Measurements from ENCODE around the gene PAFAH1B2.
"Not testable (repeated sequence)": the region's sequence is repeated elsewhere in the genome, so short reads cannot be mapped to it uniquely, and the experiment has no call there.

The PAFAH1B2 gene

GRCh38 chr11:117143871-117144476 is at the start of gene PAFAH1B2:
TSS of gene PAFAH1B2 (plus strand) at chr11:117144287. CDS start at chr11:117152448, 8,161 bp downstream.
- DNase-seq (ENCODE audit: low spot score) = peak; percentile 98

- DNase-seq (ENCODE audit: low spot score) = no peak
Measured at GRCh38 chr11:117094776-117095175, 49.3 kb upstream of the PAFAH1B2 start.

- peak; percentile 39 for DNase-seq (ENCODE audit: low spot score)
Measured at GRCh38 chr11:117095284-117096161, 48.6 kb upstream of the PAFAH1B2 start.

GRCh38 chr11:117096201-117096991 is 47.7 kb upstream of the PAFAH1B2 start:
- DNase-seq (ENCODE audit: low spot score) = peak; percentile 43

- no peak for DNase-seq (ENCODE audit: low spot score)
Measured at GRCh38 chr11:117097014-117097388, 47.1 kb upstream of the PAFAH1B2 start.

- peak; percentile 18 for DNase-seq (ENCODE audit: low spot score)
Measured at GRCh38 chr11:117097389-117098268, 46.5 kb upstream of the PAFAH1B2 start.

- DNase-seq (ENCODE audit: low spot score) = peak; percentile 93
Measured at GRCh38 chr11:117098269-117099232, 45.5 kb upstream of the PAFAH1B2 start, which contains the start of gene SIK3. TSS of gene SIK3 (minus strand) at chr11:117098428. CDS start at chr11:117098415, 13 bp downstream.

- no peak for DNase-seq (ENCODE audit: low spot score)
Measured at GRCh38 chr11:117099696-117100095, 44.4 kb upstream of the PAFAH1B2 start.

GRCh38 chr11:117100556-117100955 is 43.5 kb upstream of the PAFAH1B2 start:
- no peak for DNase-seq (ENCODE audit: low spot score)

GRCh38 chr11:117107701-117108590 is 36.1 kb upstream of the PAFAH1B2 start:
- no peak for DNase-seq (ENCODE audit: low spot score)

- DNase-seq (ENCODE audit: low spot score) = no peak
Measured at GRCh38 chr11:117110294-117110950, 33.7 kb upstream of the PAFAH1B2 start.

- DNase-seq (ENCODE audit: low spot score) = not testable (repeated sequence)
Measured at GRCh38 chr11:117112497-117112896, 31.6 kb upstream of the PAFAH1B2 start.

- DNase-seq (ENCODE audit: low spot score) = not testable (repeated sequence)
Measured at GRCh38 chr11:117112939-117113338, 31.1 kb upstream of the PAFAH1B2 start.

- no peak for DNase-seq (ENCODE audit: low spot score)
Measured at GRCh38 chr11:117117681-117118080, 26.4 kb upstream of the PAFAH1B2 start.

- DNase-seq (ENCODE audit: low spot score) = no peak
Measured at GRCh38 chr11:117121176-117121575, 22.9 kb upstream of the PAFAH1B2 start.

- DNase-seq (ENCODE audit: low spot score) = no peak
Measured at GRCh38 chr11:117122556-117122955, 21.5 kb upstream of the PAFAH1B2 start.

- DNase-seq (ENCODE audit: low spot score) = no peak
Measured at GRCh38 chr11:117126223-117126965, 17.7 kb upstream of the PAFAH1B2 start.

Data from activated CD4-positive, alpha-beta T cell treated with anti-CD3 and anti-CD28 coated beads, Interleukin-2, Interleukin-4, amounts not matched to agents 100 ng/mL and 50 ng/mL, durations not matched to agents 16 hours and 8 hours (primary cell).